GOT3 (cell line): ENCODE measurements around the gene C6orf132.

Experiments used
- DNase-seq: peaks from one replicate; lab custom pipeline; 2025; ENCODE audit warnings: mixed read lengths; lab: John Stamatoyannopoulos, UW

The C6orf132 gene

DNA sequence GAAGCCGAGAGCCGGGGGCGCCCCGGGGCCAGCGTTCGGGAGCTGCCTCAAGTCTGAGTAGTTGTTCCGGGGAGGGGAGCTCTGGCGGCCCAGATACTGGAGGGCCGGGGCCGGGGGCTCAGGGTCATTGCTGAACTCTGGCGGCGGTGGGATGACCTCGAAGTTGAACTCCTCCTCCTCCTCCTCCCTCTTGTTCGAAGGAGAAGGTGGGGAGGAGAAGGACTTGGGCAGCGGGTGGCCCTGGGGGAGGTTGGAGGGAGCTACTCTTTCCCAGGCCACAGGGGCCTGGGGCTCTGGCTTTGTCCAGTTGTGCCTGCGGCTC lies 37.7 kb downstream of the C6orf132 start:
- DNase-seq = no peak

DNA sequence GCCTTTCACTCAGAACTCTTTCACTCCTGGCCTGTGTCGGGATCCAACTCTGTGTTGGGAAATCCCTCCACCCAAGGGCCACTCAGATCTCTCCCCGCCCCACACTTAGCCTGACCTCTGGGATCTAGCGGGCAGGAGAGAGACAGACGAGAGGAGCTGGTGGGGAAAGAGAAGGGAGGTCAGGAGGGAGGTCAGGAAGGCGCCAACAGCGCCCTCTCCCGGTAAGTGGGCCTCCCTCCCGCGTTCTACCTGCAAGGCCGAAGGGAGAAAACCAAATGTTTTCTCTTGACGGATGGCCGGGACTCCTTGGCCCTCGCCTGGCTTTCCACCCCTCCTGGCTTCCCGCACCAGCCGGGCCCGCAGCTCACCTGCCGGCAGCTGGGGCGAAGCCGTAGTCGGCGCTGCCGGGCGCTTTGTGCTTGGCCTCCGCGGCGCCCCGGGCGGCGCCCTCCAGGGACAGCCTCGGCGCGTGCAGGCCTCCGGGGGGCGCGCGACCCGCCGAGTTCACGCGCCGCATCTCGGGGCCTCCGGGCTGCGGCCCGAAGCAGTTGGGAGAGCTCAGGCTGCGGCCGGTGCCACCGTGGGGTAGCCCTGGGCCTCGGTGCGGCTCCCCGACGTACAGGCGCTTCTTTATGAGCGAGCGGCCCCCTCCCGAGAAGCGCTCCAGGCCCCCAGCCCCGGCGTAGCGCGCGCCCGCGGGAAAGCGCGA lies 38.2 kb downstream of the C6orf132 start:
- no peak for DNase-seq

DNA sequence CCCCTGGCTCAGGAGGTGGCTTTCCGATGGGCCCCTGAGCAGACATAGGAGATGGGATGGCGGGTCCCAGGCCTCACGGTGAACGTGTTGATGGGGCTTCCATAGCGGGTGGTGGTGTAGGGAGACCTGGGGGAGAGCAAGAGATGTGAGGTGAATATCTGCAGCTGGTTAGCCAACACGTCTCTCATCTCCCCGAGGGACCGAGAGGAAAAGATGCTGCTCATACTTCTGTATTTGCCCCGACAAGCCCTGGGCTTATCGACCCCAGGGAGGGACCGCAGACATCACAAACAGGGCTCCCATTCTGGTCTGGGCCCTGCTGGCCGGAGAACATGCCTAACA lies 38.7 kb downstream of the C6orf132 start:
- no peak for DNase-seq

DNA sequence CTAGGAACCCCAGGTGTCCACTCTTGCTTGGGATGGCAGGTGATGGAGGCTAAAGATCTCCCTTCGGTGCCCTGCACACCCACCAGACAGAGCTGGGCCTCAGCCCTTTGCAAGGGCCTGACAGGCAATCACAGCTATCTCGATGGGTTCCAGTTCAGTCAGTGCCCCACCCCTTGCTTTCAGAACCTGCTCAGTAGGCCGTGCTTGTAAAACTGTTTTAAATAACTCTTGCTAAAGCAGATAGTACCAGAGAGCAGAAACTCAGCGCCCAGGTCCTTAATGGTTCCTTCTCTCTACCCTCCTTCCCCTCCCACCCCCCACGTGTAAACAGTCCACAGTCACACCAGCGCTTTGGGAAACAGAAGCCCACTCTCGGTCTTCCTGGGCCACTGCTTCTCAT lies 39.2 kb downstream of the C6orf132 start:
- DNase-seq = no peak

DNA sequence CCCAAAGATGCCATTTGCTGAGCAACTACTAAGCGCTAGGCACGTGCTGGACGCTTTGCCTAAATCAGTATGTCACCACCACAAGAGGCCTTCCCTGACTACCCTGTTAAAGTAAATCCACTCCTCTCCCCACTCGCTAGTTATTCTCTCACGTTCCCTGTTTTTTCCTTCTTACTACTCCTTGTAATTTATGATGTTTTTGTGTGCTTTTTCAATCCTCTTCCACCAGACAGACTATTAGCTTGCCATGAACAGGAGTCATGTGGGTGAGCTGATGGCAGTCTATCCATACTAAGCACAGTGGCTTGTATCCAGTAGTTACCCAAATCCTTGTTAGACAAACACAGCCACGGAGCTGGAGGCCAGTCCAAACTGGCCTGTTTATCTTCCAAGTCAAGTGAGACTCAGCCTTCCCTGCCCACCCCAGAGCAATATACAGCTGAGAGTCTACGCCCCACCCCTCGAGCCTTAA lies 41.2 kb downstream of the C6orf132 start:
- DNase-seq = no peak

DNA sequence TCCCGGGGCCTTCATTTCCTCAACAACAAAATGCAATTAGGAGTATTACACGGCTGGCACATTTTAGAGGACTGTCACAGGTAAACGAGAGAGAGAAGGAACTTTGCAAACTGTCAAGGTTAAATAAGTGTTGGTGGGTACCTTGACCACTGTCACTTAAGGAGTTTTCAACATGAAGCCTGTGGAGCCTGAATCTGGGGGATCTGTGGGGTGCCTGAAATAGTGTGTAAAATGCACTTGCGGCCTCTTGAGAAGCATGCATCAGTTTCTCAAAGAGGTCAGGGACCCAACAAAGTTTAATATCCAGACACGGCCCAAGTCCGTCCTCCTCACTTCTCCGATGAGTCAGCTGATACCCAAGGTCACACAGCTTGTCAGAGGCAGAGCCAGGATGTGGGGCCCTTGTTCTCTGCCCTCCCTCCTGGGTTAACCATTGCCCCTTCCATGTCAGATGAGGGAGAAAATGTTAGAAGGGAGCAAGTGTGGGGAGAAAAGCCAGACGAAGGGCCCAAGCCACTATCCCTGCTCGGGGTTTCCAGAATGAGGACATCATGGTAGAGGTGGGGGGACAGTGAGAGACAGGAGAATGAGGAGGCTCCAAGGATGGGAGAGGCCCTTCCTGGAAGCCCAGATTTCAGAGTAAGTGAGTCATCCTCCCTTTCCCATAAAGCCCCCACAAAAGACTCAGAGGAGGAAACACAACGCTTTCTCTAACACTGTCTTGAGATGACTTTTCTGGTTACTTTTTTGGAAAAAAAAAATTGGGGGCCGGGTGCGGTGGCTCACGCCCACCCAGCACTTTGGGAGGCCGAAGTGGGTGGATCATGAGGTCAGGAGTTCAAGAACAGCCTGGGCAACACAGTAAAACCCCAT lies 42.2 kb downstream of the C6orf132 start:
- DNase-seq = no peak

DNA sequence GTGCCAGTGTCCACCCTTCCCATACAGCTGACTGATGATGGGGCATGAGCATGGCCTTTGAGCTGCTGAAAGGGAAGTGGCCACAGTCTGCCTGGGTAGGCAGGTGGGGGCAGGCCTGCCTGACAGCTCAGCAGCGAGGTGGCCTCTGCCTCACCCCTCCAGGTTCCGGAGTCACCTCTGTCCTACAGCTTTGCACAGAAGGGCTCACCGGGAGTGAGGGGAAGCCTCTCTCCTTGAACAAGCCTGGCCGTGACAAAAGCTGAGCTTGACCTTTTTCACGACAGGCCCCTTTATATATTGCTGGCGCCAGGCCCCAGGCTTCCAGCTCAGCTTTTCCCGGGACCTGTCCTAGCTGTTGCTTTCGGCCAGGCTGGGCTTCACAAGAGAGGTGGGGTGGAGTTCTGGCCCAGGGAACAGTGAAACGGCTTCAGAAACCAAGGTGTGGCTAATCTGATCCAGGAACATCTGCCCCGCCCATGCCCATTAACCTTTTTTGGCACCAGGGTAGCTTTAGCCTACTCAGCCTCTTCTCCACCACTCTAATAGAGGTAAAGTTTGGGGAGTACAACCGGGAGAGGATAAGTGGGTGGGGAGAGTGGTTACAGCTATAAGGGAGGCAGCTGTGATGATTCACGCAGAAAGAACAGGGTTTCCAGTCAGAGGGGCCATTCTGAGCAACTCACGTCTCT lies 42.9 kb downstream of the C6orf132 start:
- no peak for DNase-seq

DNA sequence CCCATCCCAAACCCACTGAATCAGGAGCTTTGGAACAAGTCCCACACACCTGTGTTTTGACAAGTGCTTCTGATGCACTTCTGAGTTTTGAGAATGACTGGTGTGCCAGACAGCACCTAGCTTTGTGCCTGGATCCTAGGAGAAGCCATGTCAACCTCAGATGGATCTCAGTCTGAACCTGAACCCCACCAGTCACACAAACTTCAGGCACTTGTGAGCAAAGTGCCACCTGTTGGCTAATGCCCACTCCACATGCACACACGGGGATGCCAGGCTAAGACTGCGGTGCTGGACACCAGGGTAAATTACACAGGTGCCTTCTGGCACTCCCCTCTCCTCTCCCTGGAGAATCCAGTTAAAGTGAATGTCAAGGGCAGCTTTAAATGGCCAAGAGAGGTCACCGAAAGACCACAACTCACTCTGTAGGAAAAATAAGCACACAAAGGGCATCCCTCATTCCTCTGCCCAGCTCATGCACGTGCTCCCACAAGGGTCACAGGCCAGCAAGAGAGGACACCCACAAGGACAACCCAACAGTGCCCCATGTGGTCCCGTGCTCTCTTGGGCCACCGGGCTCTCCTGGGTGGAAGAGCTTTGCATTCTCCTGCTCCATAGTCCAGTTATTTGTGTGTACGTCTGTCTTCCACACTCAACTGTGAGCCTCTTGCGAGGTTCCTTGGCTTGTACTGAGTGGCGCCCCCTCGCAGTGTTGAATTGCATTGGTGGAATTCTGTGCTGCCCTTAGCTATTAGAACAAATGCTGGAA lies 46.5 kb downstream of the C6orf132 start:
- no peak for DNase-seq

DNA sequence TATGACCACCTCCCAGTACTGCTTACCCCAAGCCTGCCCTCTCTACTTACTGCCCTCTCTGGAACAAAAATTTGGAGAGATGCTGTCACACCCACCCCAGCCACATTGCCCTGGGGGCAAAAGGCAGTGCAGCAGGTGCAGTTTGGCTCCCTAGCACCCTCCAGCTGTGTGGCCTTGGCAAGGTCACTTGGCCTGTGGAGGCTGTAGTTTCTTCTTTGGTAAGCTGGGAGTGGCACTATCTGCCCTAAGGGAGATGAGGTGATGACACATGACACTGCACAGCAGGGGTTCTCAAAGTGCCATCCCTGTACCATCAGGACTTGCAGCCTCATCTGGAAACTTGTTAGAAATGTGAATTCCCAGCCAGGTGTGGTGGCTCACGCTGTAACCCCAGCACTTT lies 47.3 kb downstream of the C6orf132 start:
- DNase-seq = no peak

DNA sequence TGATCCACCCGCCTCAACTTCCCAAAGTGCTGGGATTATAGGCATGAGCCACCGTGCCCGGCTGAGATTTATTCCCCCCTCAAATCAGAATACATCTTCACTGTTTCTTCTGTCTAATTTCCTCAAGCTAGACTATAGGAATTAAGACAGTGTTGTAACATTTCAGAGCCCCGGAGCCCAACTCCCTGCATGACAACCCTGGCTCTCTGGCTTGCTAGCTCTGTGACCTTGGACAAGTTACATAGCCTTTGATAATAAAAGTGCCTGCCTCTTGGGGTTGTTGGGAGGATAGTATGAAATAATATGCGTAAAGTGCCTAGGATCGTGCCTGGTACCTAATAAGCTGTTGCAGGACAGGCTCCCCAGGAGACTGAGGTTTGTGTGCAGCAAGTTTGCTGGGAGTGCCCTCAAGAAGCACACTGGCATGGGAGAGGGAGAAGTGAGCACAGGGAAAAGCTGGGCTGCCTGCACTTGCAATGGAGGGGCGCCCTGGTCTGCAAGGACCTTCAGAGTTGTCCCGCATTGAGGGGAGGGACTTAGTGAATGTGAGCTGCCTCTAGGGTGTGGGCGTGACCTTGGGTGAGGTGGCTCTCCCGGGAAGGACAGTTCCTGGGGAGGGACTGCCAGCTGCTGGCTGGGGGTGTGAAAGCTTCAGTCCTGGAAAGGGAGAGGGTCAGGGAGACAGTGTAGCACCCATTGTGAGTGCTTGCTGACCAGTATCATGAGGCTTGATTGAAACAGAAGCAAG lies 48.7 kb downstream of the C6orf132 start:
- no peak for DNase-seq

DNA sequence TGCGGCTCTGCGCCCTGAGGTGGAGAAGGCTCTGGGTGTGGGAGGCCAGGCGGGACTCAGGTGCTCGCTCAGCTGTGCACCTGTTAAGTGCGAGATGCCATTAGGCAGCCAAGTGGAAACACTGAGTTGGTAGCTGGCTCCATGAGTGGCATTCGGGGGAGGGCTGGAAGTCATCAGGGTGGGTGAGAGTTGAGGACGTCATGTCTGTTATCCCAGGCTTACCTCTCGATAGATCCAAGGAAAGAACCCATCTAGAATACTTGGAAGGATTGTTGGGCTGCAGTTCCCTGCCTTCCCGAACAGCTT lies 50.7 kb downstream of the C6orf132 start:
- DNase-seq = no peak

DNA sequence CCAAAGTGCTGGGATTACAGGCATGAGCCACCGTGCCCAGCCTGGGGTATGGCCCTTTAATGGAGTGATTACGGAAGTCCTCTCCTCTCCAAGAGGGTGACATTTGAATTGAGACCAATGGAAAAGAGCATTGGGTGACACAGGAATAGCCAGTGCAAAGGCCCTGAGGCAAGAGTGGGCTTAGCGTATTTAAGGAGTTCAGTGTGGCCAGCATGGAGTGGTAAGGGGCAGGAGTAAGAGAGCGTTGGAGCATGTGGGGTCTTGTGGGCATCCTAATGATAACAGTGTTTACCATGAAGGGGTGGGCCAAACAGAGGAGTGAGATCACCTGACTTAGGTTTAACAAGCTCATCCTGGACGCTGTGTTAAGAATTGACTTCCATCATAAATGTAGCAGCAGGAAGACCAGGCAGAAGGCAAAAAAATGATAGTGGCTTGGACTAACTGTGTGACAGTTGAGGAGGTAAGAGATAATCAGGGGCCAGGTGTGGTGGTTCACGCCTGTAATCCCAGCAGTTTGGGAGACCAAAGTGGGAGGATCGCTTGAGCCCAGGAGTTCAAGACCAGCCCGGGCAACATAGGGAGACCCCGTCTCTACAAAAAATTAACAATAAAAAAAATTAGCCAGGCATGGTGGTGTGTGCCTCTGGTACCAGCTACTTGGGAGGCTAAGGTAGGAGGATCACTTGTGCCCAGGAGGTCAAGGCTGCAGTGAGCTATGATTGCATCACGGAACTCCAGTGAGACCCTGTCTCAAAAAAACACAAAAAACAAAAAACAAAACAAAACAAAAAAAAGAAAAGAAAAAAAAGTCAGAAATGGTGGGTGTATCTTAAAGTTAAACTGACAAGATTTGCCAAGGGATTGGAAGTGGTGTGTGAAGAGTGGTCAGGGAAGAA lies 51.4 kb downstream of the C6orf132 start:
- DNase-seq = no peak

DNA sequence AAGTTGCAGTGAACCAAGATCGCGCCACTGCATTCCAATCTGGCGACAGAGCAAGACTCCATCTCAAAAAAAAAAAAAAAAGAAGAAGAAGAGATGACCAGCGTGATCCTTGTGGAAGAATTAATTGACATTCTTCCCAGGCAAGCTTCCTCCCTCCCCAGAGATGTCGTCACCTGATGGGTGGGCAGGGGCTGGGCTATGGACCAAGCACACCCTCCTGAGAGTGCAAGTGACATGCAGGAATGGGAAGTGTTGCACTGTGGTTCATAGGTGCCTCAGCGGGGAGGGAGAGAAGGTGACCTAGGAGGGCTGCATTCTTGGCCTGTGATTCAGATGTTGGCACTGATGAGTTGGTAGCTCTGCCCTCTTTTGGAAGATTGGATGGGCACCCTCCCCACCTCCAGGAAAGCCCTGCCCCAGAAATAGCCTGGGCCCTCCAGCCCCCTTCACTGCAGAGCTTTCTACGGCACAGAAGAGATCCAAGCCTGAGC lies 54.3 kb downstream of the C6orf132 start:
- DNase-seq = no peak

DNA sequence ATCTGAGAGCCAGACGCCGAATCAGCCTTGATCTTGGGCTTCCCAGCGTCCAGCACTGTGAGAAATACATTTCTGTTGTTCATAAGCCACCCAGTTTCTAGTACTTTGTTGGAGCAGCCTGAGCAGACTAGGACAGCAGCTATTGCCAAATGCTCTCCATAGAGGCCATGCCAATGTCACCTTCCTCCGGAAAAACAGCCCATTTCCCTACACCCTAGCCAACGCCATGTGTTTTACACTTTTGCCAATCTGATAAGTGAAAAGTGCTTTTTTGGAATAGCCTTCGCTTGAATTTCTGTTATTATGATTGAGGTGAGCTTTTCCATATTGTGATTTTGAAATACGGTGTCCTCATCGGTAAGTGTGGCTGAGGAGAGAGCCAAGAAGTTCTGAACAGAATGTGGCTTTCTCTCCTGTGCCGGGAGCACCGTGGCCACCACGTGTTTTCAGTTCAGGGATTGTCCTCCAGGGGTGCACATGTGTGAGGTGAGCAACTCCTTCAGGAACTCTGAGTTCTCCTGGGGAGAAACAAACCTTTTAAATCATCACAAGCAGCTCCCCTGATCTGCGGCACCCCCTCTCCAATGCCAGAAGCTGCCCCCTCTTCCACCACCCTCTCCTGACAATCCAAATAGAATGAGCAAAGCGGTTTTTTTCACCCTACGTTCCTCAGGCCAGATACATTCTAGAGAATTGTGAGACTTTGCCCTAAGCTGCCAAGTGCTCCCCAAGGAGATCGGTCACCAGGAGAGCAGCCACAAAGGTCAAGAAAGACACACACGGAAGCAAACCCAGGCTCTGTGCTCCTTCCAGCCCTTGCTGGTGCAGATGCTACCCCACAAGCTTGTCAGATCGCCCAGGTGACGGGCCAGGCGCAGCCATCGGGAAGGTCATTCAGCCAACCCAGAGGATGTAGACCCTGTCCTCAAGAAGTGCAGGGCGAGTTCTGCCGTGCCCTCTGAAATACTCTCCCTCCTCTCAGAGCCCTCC lies 56.1 kb downstream of the C6orf132 start:
- no peak for DNase-seq

DNA sequence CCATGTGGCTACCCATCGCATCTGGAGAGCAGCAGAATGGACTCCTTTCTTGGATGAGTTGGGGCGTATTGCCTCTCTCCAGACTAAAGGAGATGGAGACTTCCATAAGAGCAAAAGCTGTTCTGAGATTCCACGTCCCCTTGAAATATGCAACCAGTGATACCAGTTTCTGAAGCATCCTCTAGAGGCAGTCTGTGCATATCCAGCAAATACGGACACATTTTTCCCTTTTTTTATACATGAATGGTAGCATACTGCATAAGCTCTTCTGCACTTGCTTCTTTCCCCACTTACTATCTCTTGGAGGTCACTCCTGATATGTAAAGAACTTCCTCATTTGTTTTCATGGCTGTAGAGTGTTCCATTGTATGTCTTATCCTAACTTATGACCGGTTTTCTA lies 57.5 kb downstream of the C6orf132 start:
- no peak for DNase-seq

DNA sequence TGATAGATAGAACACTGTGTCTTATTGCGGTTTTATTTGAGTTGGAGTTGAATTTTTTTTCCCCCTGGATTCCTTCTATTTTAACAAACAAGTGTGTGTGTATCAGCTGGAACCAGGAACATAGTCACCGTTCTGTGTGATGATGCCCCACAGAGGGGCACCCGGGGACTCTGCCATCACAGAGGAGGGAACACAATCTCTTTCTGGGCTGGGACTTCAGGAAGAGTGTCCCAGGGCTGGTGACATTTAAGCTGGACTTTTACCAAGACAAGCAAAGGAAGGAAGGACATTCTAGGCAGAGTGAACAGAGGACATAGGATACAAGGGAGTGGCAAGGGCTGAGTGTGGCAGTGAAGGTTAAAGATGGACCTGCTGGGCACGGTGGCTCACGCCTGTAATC lies 58.9 kb downstream of the C6orf132 start:
- DNase-seq = no peak

DNA sequence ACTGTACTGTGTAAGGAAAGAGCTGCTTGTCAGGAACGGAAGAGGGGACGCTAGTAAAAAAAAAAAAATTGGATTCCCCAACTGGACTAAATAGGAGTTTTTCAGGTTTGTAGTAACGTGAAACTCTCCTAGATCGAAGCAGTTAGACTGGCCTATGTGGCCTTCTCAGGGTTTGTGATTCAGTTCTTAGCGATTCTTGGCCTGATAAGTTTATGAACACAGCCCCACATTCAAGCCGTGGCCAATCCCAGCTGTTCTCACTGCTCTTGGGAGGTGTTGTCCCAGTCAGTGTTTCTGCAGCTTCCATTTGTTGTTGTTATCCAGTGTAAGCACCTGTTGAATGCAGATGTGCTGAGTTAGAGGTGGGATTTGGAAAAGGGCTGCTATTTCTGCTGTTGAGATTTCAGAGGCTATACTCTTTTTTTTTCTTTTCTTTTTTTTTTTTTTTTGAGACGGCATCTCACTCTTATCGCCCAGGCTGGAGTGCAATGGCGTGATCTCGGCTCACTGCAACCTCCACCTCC lies 62.4 kb downstream of the C6orf132 start:
- no peak for DNase-seq

DNA sequence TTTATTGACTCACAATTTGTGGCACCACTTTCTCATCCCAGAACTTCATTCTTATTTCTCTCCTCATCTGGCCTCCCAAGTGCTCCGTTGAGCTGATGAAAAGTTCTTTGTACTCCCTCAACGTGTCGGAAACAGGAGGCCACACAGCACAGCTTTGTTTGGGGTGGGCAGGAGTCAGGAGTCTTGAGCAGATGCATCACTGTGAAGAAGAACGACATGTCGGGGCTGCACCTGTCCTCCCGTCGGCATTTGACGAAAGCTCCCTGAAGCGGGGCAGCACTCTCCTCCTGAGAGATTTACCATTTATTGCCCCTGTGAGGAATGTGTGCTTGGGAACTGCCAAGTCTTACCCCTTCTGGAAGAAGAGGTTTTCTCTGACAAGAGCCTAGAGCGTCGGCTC lies 64.0 kb downstream of the C6orf132 start:
- DNase-seq = no peak
